ENCODE measurements around the gene IL1R1.

IL1R1 gene

GRCh38 chr2:102126169-102126568, 16.4 kb upstream of the IL1R1 start:
- no peaks in the 10 kb centered on the region for H3K4me1 ChIP-seq (ENCODE audit: control insufficient read depth in 1 of 2, insufficient read depth in 2 of 2, low read length in 2 of 2)
- H3K27me3 ChIP-seq (ENCODE audit: low read depth, low read length): no peaks in the 10 kb centered on the region
- no peak overlapping the region for H3K27ac ChIP-seq (ENCODE audit: low read length)
- no peaks in the 10 kb centered on the region for H3K9me3 ChIP-seq (ENCODE audit: control insufficient read depth in 1 of 2, low read length in 2 of 2)
- no peaks in the 10 kb centered on the region for H3K36me3 ChIP-seq (ENCODE audit: control insufficient read depth in 1 of 2, insufficient read depth in 2 of 2, low read length in 2 of 2)
- H3K4me3 ChIP-seq (ENCODE audit: low read depth in 1 of 2, low read length in 2 of 2): no peak overlapping the region

DNA sequence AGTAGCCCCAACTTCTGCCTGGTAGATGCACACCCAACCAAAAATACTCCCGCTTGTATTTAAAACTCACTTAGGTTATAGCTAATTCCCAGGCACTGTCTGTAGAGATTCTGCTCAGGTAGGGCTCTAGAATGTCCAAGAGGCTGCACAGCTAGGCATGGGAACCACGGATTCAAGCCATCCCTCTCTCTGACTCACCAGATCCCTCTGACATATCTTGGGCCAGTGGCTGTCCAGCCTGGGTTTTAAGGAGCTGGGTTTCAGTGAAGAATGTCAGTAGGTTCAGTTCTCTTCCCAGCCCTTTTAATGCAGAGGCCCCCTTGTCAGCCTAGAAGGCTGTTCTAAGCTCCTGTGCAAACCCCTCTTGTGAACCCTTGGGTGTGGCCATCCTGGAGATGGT, 15.9 kb upstream of the IL1R1 start:
- no peaks in the 10 kb centered on the region for H3K36me3 ChIP-seq (ENCODE audit: control insufficient read depth in 1 of 2, insufficient read depth in 2 of 2, low read length in 2 of 2)
- no peak overlapping the region for H3K27ac ChIP-seq (ENCODE audit: low read length)
- no peaks in the 10 kb centered on the region for H3K4me1 ChIP-seq (ENCODE audit: control insufficient read depth in 1 of 2, insufficient read depth in 2 of 2, low read length in 2 of 2)
- no peaks in the 10 kb centered on the region for H3K27me3 ChIP-seq (ENCODE audit: low read depth, low read length)
- peaks cover 0 to 4% of the 10 kb centered on the region in 2 donors for H3K9me3 ChIP-seq (ENCODE audit: control insufficient read depth in 1 of 2, low read length in 2 of 2)
- no peak overlapping the region for H3K4me3 ChIP-seq (ENCODE audit: low read depth in 1 of 2, low read length in 2 of 2)

GRCh38 chr2:102129082-102129481, 13.5 kb upstream of the IL1R1 start:
- no peaks in the 10 kb centered on the region for H3K27me3 ChIP-seq (ENCODE audit: low read depth, low read length)
- H3K27ac ChIP-seq (ENCODE audit: low read length): no peak overlapping the region
- H3K4me1 ChIP-seq (ENCODE audit: control insufficient read depth in 1 of 2, insufficient read depth in 2 of 2, low read length in 2 of 2): no peaks in the 10 kb centered on the region
- peaks cover 0 to 5% of the 10 kb centered on the region in 2 donors for H3K9me3 ChIP-seq (ENCODE audit: control insufficient read depth in 1 of 2, low read length in 2 of 2)
- H3K36me3 ChIP-seq (ENCODE audit: control insufficient read depth in 1 of 2, insufficient read depth in 2 of 2, low read length in 2 of 2): no peaks in the 10 kb centered on the region
- H3K4me3 ChIP-seq (ENCODE audit: low read depth in 1 of 2, low read length in 2 of 2): no peak overlapping the region

- Histone ChIP-seq H3K9me3 (ENCODE audit: control insufficient read depth in 1 of 2, low read length in 2 of 2) (peaks cover 0 to 5% of the 10 kb centered on the region in 2 donors), H3K27me3 (ENCODE audit: low read depth, low read length) (no peaks in the 10 kb centered on the region), H3K4me3 (ENCODE audit: low read depth in 1 of 2, low read length in 2 of 2) (no peak overlapping the region), H3K27ac (ENCODE audit: low read length) (no peak overlapping the region), H3K4me1 (ENCODE audit: control insufficient read depth in 1 of 2, insufficient read depth in 2 of 2, low read length in 2 of 2) (no peaks in the 10 kb centered on the region), H3K36me3 (ENCODE audit: control insufficient read depth in 1 of 2, insufficient read depth in 2 of 2, low read length in 2 of 2) (no peaks in the 10 kb centered on the region)
Measured at GRCh38 chr2:102129951-102130646, 12.4 kb upstream of the IL1R1 start.

- Histone ChIP-seq H3K9me3 (ENCODE audit: control insufficient read depth in 1 of 2, low read length in 2 of 2) (peaks cover 0 to 5% of the 10 kb centered on the region in 2 donors), H3K27ac (ENCODE audit: low read length) (no peak overlapping the region), H3K4me1 (ENCODE audit: control insufficient read depth in 1 of 2, insufficient read depth in 2 of 2, low read length in 2 of 2) (no peaks in the 10 kb centered on the region), H3K27me3 (ENCODE audit: low read depth, low read length) (no peaks in the 10 kb centered on the region), H3K4me3 (ENCODE audit: low read depth in 1 of 2, low read length in 2 of 2) (no peak overlapping the region), H3K36me3 (ENCODE audit: control insufficient read depth in 1 of 2, insufficient read depth in 2 of 2, low read length in 2 of 2) (no peaks in the 10 kb centered on the region)
Measured at GRCh38 chr2:102130647-102130991, 11.9 kb upstream of the IL1R1 start.

DNA sequence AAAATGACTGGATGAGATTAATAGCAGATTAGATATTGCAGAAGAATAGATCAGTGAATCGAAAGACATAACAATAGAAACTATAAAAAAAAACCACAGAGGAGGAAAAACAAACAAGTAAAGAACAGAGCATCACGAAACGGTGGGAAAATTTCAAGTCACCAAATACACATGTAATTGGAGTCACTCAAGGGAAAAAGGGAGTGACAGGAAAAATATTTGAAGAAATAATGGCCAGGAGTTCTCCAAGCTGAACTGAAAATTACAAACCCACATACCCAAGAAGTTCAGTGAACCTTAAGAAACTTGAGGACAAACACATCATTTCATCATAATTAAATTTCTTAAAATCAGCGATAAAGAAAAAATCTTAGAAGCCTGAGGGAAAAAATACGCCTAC, 11.0 kb upstream of the IL1R1 start:
- H3K4me3 ChIP-seq (ENCODE audit: low read depth in 1 of 2, low read length in 2 of 2): no peak overlapping the region
- H3K9me3 ChIP-seq (ENCODE audit: control insufficient read depth in 1 of 2, low read length in 2 of 2): peaks cover 0 to 5% of the 10 kb centered on the region in 2 donors
- no peaks in the 10 kb centered on the region for H3K27me3 ChIP-seq (ENCODE audit: low read depth, low read length)
- H3K36me3 ChIP-seq (ENCODE audit: control insufficient read depth in 1 of 2, insufficient read depth in 2 of 2, low read length in 2 of 2): no peaks in the 10 kb centered on the region
- no peak overlapping the region for H3K27ac ChIP-seq (ENCODE audit: low read length)
- H3K4me1 ChIP-seq (ENCODE audit: control insufficient read depth in 1 of 2, insufficient read depth in 2 of 2, low read length in 2 of 2): no peaks in the 10 kb centered on the region

- H3K27ac ChIP-seq (ENCODE audit: low read length): no peak overlapping the region
- no peaks in the 10 kb centered on the region for H3K9me3 ChIP-seq (ENCODE audit: control insufficient read depth in 1 of 2, low read length in 2 of 2)
- no peaks in the 10 kb centered on the region for H3K36me3 ChIP-seq (ENCODE audit: control insufficient read depth in 1 of 2, insufficient read depth in 2 of 2, low read length in 2 of 2)
- no peaks in the 10 kb centered on the region for H3K4me1 ChIP-seq (ENCODE audit: control insufficient read depth in 1 of 2, insufficient read depth in 2 of 2, low read length in 2 of 2)
- no peaks in the 10 kb centered on the region for H3K27me3 ChIP-seq (ENCODE audit: low read depth, low read length)
- H3K4me3 ChIP-seq (ENCODE audit: low read depth in 1 of 2, low read length in 2 of 2): no peak overlapping the region
Measured at GRCh38 chr2:102137138-102137537, 5.4 kb upstream of the IL1R1 start.

GRCh38 chr2:102138331-102138730, 4.2 kb upstream of the IL1R1 start:
- no peaks in the 10 kb centered on the region for H3K4me1 ChIP-seq (ENCODE audit: control insufficient read depth in 1 of 2, insufficient read depth in 2 of 2, low read length in 2 of 2)
- no peak overlapping the region for H3K27ac ChIP-seq (ENCODE audit: low read length)
- peaks cover 0 to 6% of the 10 kb centered on the region in 2 donors for H3K36me3 ChIP-seq (ENCODE audit: control insufficient read depth in 1 of 2, insufficient read depth in 2 of 2, low read length in 2 of 2)
- no peaks in the 10 kb centered on the region for H3K9me3 ChIP-seq (ENCODE audit: control insufficient read depth in 1 of 2, low read length in 2 of 2)
- H3K4me3 ChIP-seq (ENCODE audit: low read depth in 1 of 2, low read length in 2 of 2): no peak overlapping the region
- no peaks in the 10 kb centered on the region for H3K27me3 ChIP-seq (ENCODE audit: low read depth, low read length)

GRCh38 chr2:102139851-102140250, 2.7 kb upstream of the IL1R1 start:
- Histone ChIP-seq H3K9me3 (ENCODE audit: control insufficient read depth in 1 of 2, low read length in 2 of 2) (peaks cover 0 to 1% of the 10 kb centered on the region in 2 donors), H3K27ac (ENCODE audit: low read length) (no peak overlapping the region), H3K27me3 (ENCODE audit: low read depth, low read length) (no peaks in the 10 kb centered on the region), H3K36me3 (ENCODE audit: control insufficient read depth in 1 of 2, insufficient read depth in 2 of 2, low read length in 2 of 2) (peaks cover 0 to 9% of the 10 kb centered on the region in 2 donors), H3K4me3 (ENCODE audit: low read depth in 1 of 2, low read length in 2 of 2) (no peak overlapping the region), H3K4me1 (ENCODE audit: control insufficient read depth in 1 of 2, insufficient read depth in 2 of 2, low read length in 2 of 2) (no peaks in the 10 kb centered on the region)

DNA sequence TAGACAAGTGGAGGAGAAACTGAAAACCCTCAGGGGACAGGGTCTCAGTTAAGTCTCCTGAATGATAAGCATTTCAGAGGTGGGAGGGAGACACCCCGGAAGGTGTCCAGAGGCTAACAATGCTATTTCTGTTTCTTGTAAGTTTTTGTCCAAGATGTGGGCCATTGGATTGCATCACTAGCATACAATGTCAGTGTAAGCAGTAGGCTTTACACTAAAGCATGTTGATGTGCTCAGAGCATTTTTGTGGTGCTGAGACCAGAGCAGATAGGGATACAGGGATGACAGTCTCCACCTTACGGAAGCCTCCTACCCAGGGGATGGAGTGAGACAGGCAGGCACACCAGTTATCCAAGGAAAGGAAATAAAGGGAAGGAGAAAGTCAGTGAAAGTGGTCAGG, 2.2 kb upstream of the IL1R1 start:
- no peaks in the 10 kb centered on the region for H3K27me3 ChIP-seq (ENCODE audit: low read depth, low read length)
- peak overlapping the region; percentile 88 for H3K27ac ChIP-seq (ENCODE audit: low read length)
- peaks cover 0 to 9% of the 10 kb centered on the region in 2 donors for H3K36me3 ChIP-seq (ENCODE audit: control insufficient read depth in 1 of 2, insufficient read depth in 2 of 2, low read length in 2 of 2)
- H3K4me3 ChIP-seq (ENCODE audit: low read depth in 1 of 2, low read length in 2 of 2): no peak overlapping the region
- peaks cover 5% of the 10 kb centered on the region in 2 donors for H3K9me3 ChIP-seq (ENCODE audit: control insufficient read depth in 1 of 2, low read length in 2 of 2)
- H3K4me1 ChIP-seq (ENCODE audit: control insufficient read depth in 1 of 2, insufficient read depth in 2 of 2, low read length in 2 of 2): no peaks in the 10 kb centered on the region

DNA sequence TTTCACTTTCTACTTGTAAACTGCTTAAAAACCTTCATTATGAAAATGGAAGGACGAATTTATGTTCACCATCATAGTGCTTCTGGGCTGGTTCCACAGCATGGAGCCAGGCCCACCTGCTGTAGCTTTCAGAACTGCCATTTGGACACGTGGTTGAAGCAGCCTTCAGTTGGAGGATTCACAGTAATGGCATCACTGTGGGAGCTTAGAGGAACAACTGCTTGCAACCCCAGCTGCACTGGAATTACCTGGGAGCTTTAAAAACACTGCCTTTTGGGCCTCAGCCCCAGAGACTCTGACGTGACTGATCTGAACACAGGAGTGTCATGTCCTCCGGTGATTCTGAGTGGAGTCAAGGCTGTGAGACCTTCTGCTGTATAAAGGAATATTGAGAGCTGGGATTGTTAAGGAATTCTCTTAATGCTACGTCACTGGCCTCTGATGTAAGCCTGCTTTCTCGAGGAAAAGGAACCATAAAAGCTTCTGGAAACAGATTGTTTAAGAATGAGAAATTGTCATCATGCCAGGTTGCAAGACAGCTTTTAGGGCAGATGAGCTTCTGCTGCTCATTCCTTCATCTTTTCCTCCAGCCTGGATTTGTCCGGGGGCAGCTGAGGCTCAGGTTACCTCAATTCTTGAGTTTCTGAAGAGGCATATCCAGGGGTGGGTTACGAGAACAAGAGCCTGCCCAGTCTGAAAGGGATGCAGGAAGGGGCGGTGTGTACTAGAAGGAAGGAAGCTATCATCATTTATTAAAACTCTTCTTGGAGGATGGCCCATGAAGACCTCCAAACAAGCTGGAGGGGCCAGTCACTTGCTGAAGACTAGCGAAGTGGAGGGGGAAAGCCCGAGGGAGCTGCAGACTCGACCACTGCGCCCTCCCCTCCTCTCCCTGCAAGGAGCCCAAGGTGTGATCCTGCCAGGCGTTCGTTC, 1.3 kb upstream of the IL1R1 start:
- peak overlapping the region; percentile 62 to 64 for H3K4me3 ChIP-seq (ENCODE audit: low read depth in 1 of 2, low read length in 2 of 2)
- no peaks in the 10 kb centered on the region for H3K27me3 ChIP-seq (ENCODE audit: low read depth, low read length)
- no peaks in the 10 kb centered on the region for H3K4me1 ChIP-seq (ENCODE audit: control insufficient read depth in 1 of 2, insufficient read depth in 2 of 2, low read length in 2 of 2)
- H3K27ac ChIP-seq (ENCODE audit: low read length): peak overlapping the region; percentile 88
- H3K36me3 ChIP-seq (ENCODE audit: control insufficient read depth in 1 of 2, insufficient read depth in 2 of 2, low read length in 2 of 2): peaks cover 0 to 9% of the 10 kb centered on the region in 2 donors
- H3K9me3 ChIP-seq (ENCODE audit: control insufficient read depth in 1 of 2, low read length in 2 of 2): peaks cover 10 to 13% of the 10 kb centered on the region in 2 donors
